Posterior cingulate gyrus (tissue), 11 donors: ENCODE results near the gene HTRA2.

Source experiments
- DNase-seq, 10 donors: peaks; one replicate each; pipeline versions ENCODE4 v3.0.0 to v3.0.0-alpha.2; 2020 to 2021; ENCODE audit warnings: mixed read lengths in 3 of 10
- intact Hi-C: fragments of 100-400 bp; cut with DNase I; formaldehyde crosslinking; loops from one replicate; pipeline ENCODE4 v1.15.1; 2023

HTRA2 gene

DNA sequence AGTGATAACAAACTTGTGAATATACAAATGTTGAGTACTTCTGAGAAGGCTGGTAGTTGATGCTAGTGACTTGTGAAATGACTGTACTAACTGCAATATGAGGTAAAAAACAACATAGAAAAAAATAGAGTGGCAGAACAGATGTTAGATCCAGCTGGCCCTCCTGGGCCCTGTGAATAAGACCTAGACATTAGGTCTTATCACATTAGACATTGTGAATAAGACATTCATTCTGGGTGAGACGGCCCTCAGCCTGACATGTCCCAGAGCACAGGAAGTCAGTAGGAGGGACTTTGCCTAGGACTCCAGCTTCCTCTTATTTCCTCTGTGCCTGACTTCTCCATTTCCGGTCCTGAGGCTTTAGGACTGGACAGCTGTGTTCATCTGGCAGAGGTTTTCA, 47.7 kb downstream of the HTRA2 start:
- intact Hi-C loops, result no loop called here
- DNase-seq, result no peak

DNA sequence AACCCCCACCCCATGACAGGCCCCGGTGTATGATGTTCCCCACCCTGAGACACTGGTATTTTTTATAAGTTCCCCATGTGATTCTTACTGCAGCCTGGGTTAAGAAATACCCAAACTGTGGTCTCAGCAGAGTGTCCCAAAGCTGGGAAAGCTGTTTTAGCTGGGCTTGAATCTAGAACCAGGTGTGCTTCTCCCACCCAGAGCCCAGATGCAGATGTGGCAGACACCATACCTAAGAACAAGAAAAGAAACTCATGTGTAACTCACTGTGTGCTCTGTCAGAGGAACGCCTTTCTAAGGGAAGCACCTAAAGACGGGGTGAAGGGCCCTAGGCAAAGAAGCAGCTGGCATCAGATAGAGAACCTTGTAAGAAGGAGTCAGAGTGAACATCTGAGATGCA, 48.7 kb downstream of the HTRA2 start:
- intact Hi-C loops, result no loop called here
- DNase-seq, result no peak

DNA sequence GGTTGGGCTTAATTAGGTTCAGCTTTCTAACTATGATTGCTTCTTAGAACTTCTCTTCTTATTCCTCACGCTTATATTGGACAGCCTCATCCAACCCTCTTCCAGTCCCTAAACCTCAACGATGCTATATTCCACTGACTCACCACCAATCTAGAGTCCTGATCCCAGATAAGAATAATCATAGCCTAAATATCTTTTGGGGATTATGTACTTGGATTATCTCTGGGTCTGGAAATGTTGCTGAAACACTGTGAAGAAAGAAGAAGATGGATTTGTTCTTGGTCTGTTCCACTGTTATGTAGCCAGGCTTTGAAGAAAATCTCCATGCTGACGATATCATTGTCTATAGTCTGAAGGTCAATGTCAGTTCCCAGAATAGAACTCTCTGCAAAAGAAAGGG, 51.7 kb downstream of the HTRA2 start:
- no peak for DNase-seq

DNA sequence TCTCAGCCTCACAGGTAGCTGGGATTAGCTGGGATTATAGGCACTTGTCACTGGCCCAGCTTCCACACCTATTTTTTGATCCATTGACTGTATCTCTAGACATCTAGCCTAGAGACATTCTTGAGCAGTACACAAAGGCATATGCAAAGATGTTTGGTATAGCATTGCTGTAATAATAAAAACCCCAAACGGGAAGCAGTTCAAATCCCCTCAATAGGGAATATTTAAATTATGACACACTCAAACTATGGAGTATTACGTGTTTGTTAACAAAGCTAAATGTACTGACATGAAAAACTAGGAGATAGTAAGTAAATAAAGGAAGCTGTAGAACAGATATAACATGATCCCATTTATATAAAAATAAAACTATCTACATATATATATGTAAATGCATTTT, 52.5 kb downstream of the HTRA2 start:
- DNase-seq, result no peak
- intact Hi-C loops, result no loop called here

More for the DNA sequence above, 51.7 kb downstream of the HTRA2 start:
- intact Hi-C loops, result no loop called here
